NT2/D1 (cell line): Measurements from ENCODE around the gene RIC8A.

Experiments
- DNase-seq: peaks from one replicate; pipeline ENCODE4 v3.0.0-alpha.2; 2011; ENCODE audit warnings: low read depth, low spot score
- H3K27me3 ChIP-seq: 2 replicates; pipeline ENCODE4 v1.6.0; 2011; ENCODE audit warnings: mild to moderate bottlenecking; ENCODE audit not compliant: insufficient read length, insufficient read depth
- H3K36me3 ChIP-seq: 2 replicates; pipeline ENCODE4 v1.6.1; 2011; ENCODE audit warnings: mild to moderate bottlenecking, low read length, mixed read lengths; ENCODE audit not compliant: insufficient read depth, insufficient read length
- H3K4me1 ChIP-seq: 2 replicates; pipeline ENCODE4 v1.5.1; 2011; ENCODE audit not compliant: insufficient read depth, insufficient read length
- H3K4me3 ChIP-seq: 2 replicates; pipeline ENCODE4 v1.5.1; 2011; ENCODE audit warnings: low read depth; ENCODE audit not compliant: insufficient read length
- H3K9ac ChIP-seq: 2 replicates; pipeline ENCODE4 v1.6.0; 2011; ENCODE audit warnings: low read depth; ENCODE audit not compliant: insufficient read length
- H3K9me3 ChIP-seq: 2 replicates; pipeline ENCODE4 v1.5.1; 2011; ENCODE audit warnings: mild to moderate bottlenecking, low read length; ENCODE audit not compliant: insufficient read depth
- SUZ12 ChIP-seq: IDR thresholded peaks from 2 replicates; pipeline ENCODE4 v1.6.1; 2011; ENCODE audit not compliant: insufficient read length, insufficient read depth; ENCODE audit errors: extremely low read depth
- YY1 ChIP-seq: IDR thresholded peaks from 2 replicates; pipeline ENCODE4 v1.6.1; 2011; ENCODE audit not compliant: insufficient read length, insufficient read depth
- ZNF274 ChIP-seq: IDR thresholded peaks from 2 replicates; pipeline ENCODE4 v1.6.1; 2011; ENCODE audit warnings: mild to moderate bottlenecking, low read depth, low read length

The RIC8A gene

GRCh38 chr11:201966-202365 is 5.5 kb upstream of the RIC8A start:
- Histone ChIP-seq H3K4me3 (no peak overlapping the region), H3K9me3 (no peaks in the 10 kb centered on the region), H3K9ac (no peak overlapping the region), H3K27me3 (no peaks in the 10 kb centered on the region), H3K36me3 (peaks cover 58% of the 10 kb centered on the region), H3K4me1 (peaks cover 10% of the 10 kb centered on the region)
- no peak for DNase-seq
- TF ChIP-seq SUZ12: no peak
- TF ChIP-seq YY1: no peak
- TF ChIP-seq ZNF274: no peak

- Histone ChIP-seq H3K27me3 (no peaks in the 10 kb centered on the region), H3K9ac (no peak overlapping the region), H3K9me3 (no peaks in the 10 kb centered on the region), H3K36me3 (peaks cover 58% of the 10 kb centered on the region), H3K4me1 (peaks cover 10% of the 10 kb centered on the region), H3K4me3 (no peak overlapping the region)
- DNase-seq: no peak
- TF ChIP-seq YY1 (no peak), SUZ12 (no peak)
Measured at GRCh38 chr11:202490-202889, 5.0 kb upstream of the RIC8A start.

- TF ChIP-seq YY1 (no peak), SUZ12 (no peak), ZNF274 (no peak)
- Histone ChIP-seq H3K36me3 (peaks cover 58% of the 10 kb centered on the region), H3K9me3 (no peaks in the 10 kb centered on the region), H3K4me3 (no peak overlapping the region), H3K9ac (no peak overlapping the region), H3K27me3 (no peaks in the 10 kb centered on the region), H3K4me1 (peaks cover 10% of the 10 kb centered on the region)
- DNase-seq: no peak
Measured at GRCh38 chr11:203056-203944, 4.2 kb upstream of the RIC8A start.

- no peak for TF ChIP-seq SUZ12
- no peak for TF ChIP-seq YY1
- no peak for TF ChIP-seq ZNF274
Measured at GRCh38 chr11:203945-204586, 3.4 kb upstream of the RIC8A start.

GRCh38 chr11:204587-205109 is 2.9 kb upstream of the RIC8A start:
- no peak for TF ChIP-seq YY1
- TF ChIP-seq ZNF274: no peak
- no peak for TF ChIP-seq SUZ12
- Histone ChIP-seq H3K9ac (no peak overlapping the region), H3K36me3 (peaks cover 65% of the 10 kb centered on the region), H3K4me3 (no peak overlapping the region), H3K4me1 (peaks cover 15% of the 10 kb centered on the region), H3K9me3 (no peaks in the 10 kb centered on the region), H3K27me3 (no peaks in the 10 kb centered on the region)
- no peak for DNase-seq

More at GRCh38 chr11:203945-204586, 3.4 kb upstream of the RIC8A start:
- no peak overlapping the region for H3K4me3 ChIP-seq
- peaks cover 10% of the 10 kb centered on the region for H3K4me1 ChIP-seq
- peaks cover 59% of the 10 kb centered on the region for H3K36me3 ChIP-seq
- H3K9ac ChIP-seq: no peak overlapping the region
- H3K9me3 ChIP-seq: no peaks in the 10 kb centered on the region
- DNase-seq: no peak
- no peaks in the 10 kb centered on the region for H3K27me3 ChIP-seq

- Histone ChIP-seq H3K4me1 (peaks cover 21% of the 10 kb centered on the region), H3K36me3 (peaks cover 70% of the 10 kb centered on the region), H3K9ac (peak overlapping the region; percentile 53), H3K4me3 (no peak overlapping the region), H3K27me3 (no peaks in the 10 kb centered on the region), H3K9me3 (no peaks in the 10 kb centered on the region)
- no peak for DNase-seq
- TF ChIP-seq SUZ12: no peak
- TF ChIP-seq YY1: no peak
- no peak for TF ChIP-seq ZNF274
Measured at GRCh38 chr11:205221-206001, 2.1 kb upstream of the RIC8A start.
